ENCODE results near the gene RAP1GAP2. TPM values are rescaled to one million over a fixed set of nuclear protein-coding genes. Genes with fewer than 3 reads are reported as not detected.

The RAP1GAP2 gene
- total and polyA plus RNA-seq, 2 of the 8 experiments (the other 6 are each of a cell fraction or from before 2014, with no cell fraction given): 24.0 to 63.8 TPM

- H3K23ac ChIP-seq (ENCODE audit: insufficient read length): no peak overlapping the region
- peaks cover 0 to 8% of the 10 kb centered on the region in 2 experiments; a peak in 1 of 4 replicates for H3K79me2 ChIP-seq (ENCODE audit: control insufficient read depth in 1 of 2, insufficient read depth in 2 of 2, low read length in 2 of 2)
- no peaks in the 10 kb centered on the region for H3K9me3 ChIP-seq (ENCODE audit: insufficient read depth in 2 of 2, low read depth in 1 of 2, low read length in 1 of 2)
- no peak overlapping the region for H3K4ac ChIP-seq (replicated peaks; ENCODE audit: insufficient read length, low read depth, low read length)
- no peaks in the 10 kb centered on the region for H3K27me3 ChIP-seq (replicated peaks in 1 of 4; ENCODE audit: control insufficient read depth in 3 of 4, extremely low read depth in 1 of 4, insufficient read depth in 3 of 4, low read length in 3 of 4)
- peaks cover 0 to 3% of the 10 kb centered on the region in 2 experiments for H4K20me1 ChIP-seq (replicated peaks in 1 of 2; ENCODE audit: control insufficient read depth in 1 of 2, insufficient read depth in 2 of 2, low read length in 2 of 2)
- no peak overlapping the region for H3K4me2 ChIP-seq (ENCODE audit: insufficient read depth in 1 of 2, low read depth in 2 of 2, low read length in 2 of 2)
- H3K4me3 ChIP-seq (ENCODE audit: extremely low read depth in 1 of 4, insufficient read depth in 2 of 4, low read depth in 3 of 4, low read length in 4 of 4): no peak overlapping the region
- H3K56ac ChIP-seq (replicated peaks; ENCODE audit: insufficient read length, low read depth, low read length): no peak overlapping the region
- no peaks in the 10 kb centered on the region for H3K23me2 ChIP-seq (ENCODE audit: low read depth, low read length)
- no peaks in the 10 kb centered on the region for H3K36me3 ChIP-seq (ENCODE audit: control insufficient read depth in 2 of 4, insufficient read depth in 4 of 4, low read length in 3 of 4)
- TF ChIP-seq BACH1 (IDR thresholded peaks at IDR 0.05; ENCODE audit: low read length) (no peak), CHD1 (IDR thresholded peaks at IDR 0.05; ENCODE audit: low read depth, low read length) (no peak), RXRA (IDR thresholded peaks at IDR 0.05; ENCODE audit: insufficient read depth, low read depth, low read length) (no peak), SP1 (IDR thresholded peaks at IDR 0.05; ENCODE audit: low read depth, low read length) (no peak), SAP30 (IDR thresholded peaks at IDR 0.05; ENCODE audit: insufficient read depth, insufficient replicate concordance, low read length) (no peak), ATF3 (IDR thresholded peaks at IDR 0.05; ENCODE audit: insufficient read depth, low read depth, low read length) (no peak), POLR2AphosphoS5 (IDR thresholded peaks at IDR 0.05; ENCODE audit: low read depth, low read length) (no peak), TAF7 (optimal IDR thresholded peaks at IDR 0.05; ENCODE audit: borderline replicate concordance, low read depth, low read length) (no peak), SRF (IDR thresholded peaks at IDR 0.05; ENCODE audit: low read depth, low read length) (no peak), PHF8 (conservative IDR thresholded peaks at IDR 0.05; ENCODE audit: low read depth, low read length) (no peak), CBX8 (IDR thresholded peaks at IDR 0.05; ENCODE audit: borderline replicate concordance, low read depth, low read length) (no peak), POU5F1 (IDR thresholded peaks at IDR 0.05; ENCODE audit: low read depth, low read length) (no peak), JUND (IDR thresholded peaks at IDR 0.05; ENCODE audit: low read length) (no peak)
- no peak overlapping the region for H3K27ac ChIP-seq (ENCODE audit: low read depth, low read length)
- no peak overlapping the region for H4K91ac ChIP-seq (replicated peaks; ENCODE audit: insufficient read length, low read length)
- peaks cover 9% of the 10 kb centered on the region for H3K79me1 ChIP-seq (ENCODE audit: low read depth, low read length)
- CTCF ChIA-PET (ENCODE audit: partially characterized antibody): interaction anchor here (1.2 to 2.9 kb wide), 4 partner anchors 9 to 73 kb away, joined by 4 to 10 read pairs (median 5); no protein-coding TSS in a partner anchor
- WGBS, 2 experiments (ENCODE audit: extremely low coverage in 1 of 2, insufficient coverage in 1 of 2, insufficient read length in 1 of 2, insufficient replicate concordance in 2 of 2, low coverage in 1 of 2, low lambda C conversion rate in 2 of 2, missing lambda C conversion rate in 1 of 2): 71% methylated on average over 13 of the region's 15 CpGs; no CpG with 5 or more reads in 1 of the 2 experiments
- no peak overlapping the region; the same call in 1 of the 2 replicates for H4K8ac ChIP-seq (ENCODE audit: extremely low read depth, insufficient read depth, low read length)
- FAIRE-seq: no peak
- H3K4me1 ChIP-seq (replicated peaks in 1 of 4; ENCODE audit: control insufficient read depth in 3 of 4, insufficient read depth in 4 of 4, low read length in 3 of 4): peaks cover 0 to 7% (median 4%) of the 10 kb centered on the region in 4 experiments; a peak in 3 of 7 replicates
- H4K5ac ChIP-seq (ENCODE audit: insufficient read length, low read depth, low read length): no peak overlapping the region
- H2BK15ac ChIP-seq (ENCODE audit: low read length): no peak overlapping the region
- H3K18ac ChIP-seq (ENCODE audit: extremely low read depth, low read length): no peak overlapping the region
- no peak overlapping the region for H2BK5ac ChIP-seq (ENCODE audit: low read depth, low read length)
- H2AK5ac ChIP-seq (ENCODE audit: low read depth, low read length): no peak overlapping the region
- POLR2A ChIA-PET (ENCODE audit: partially characterized antibody): no interaction called here
- H2BK120ac ChIP-seq (replicated peaks; ENCODE audit: low read depth, low read length): no peak overlapping the region
- DNase-seq (ENCODE audit: low read depth in 1 of 2, low spot score in 2 of 2): no peak
- no peak overlapping the region for H3K14ac ChIP-seq (ENCODE audit: insufficient read length)
- no peak overlapping the region; a peak in 2 of 7 replicates for H3K9ac ChIP-seq (replicated peaks in 1 of 4; ENCODE audit: extremely low read depth in 1 of 4, low read depth in 3 of 4, low read length in 3 of 4)
- H2BK12ac ChIP-seq (ENCODE audit: low read depth, low read length): no peak overlapping the region
- H2AFZ ChIP-seq (ENCODE audit: low read length): no peak overlapping the region
- H2BK20ac ChIP-seq (ENCODE audit: low read length): no peak overlapping the region
Observed at GRCh38 chr17:2940352-2940751, 144.1 kb downstream of the RAP1GAP2 start.
